KMS-11 (cell line): ENCODE data around the gene LRRC4C.

Experiments used
- H2AFZ ChIP-seq: fragments of 200-600 bp; sonication (generic); 2 replicates; pipeline ENCODE4 v1.6.1; 2016; ENCODE audit warnings: antibody characterized with exemption, mixed run types, low read depth
- H3K27ac ChIP-seq: fragments of 200-600 bp; sonication (generic); 2 replicates; pipeline ENCODE4 v1.6.1; 2016; ENCODE audit warnings: mild to moderate bottlenecking, mixed run types
- H3K27me3 ChIP-seq: fragments of 200-600 bp; sonication (generic); 2 replicates; pipeline ENCODE4 v1.6.1; 2017; ENCODE audit warnings: mild to moderate bottlenecking, low read depth, mixed run types, moderate library complexity; ENCODE audit not compliant: insufficient read depth
- H3K36me3 ChIP-seq: fragments of 200-600 bp; sonication (generic); 2 replicates; pipeline ENCODE4 v1.6.1; 2017; ENCODE audit warnings: mild to moderate bottlenecking, mixed run types; ENCODE audit not compliant: insufficient read depth
- H3K4me1 ChIP-seq: fragments of 200-600 bp; sonication (generic); 2 replicates; pipeline ENCODE4 v1.6.1; 2016; ENCODE audit warnings: mild to moderate bottlenecking, low read depth, mixed run types; ENCODE audit not compliant: poor library complexity, severe bottlenecking
- H3K4me2 ChIP-seq: fragments of 200-600 bp; sonication (generic); 2 replicates; pipeline ENCODE4 v1.7.0; 2016; ENCODE audit warnings: mild to moderate bottlenecking, mixed run types
- H3K4me3 ChIP-seq: fragments of 200-600 bp; sonication (generic); IDR thresholded peaks from 2 replicates; pipeline ENCODE4 v1.6.1; 2017; ENCODE audit warnings: low read depth, low read length, mixed read lengths; ENCODE audit not compliant: insufficient read depth
- H3K79me2 ChIP-seq: fragments of 200-600 bp; sonication (generic); 2 replicates; pipeline ENCODE4 v1.6.1; 2016; ENCODE audit warnings: low read depth, mixed run types; ENCODE audit not compliant: insufficient read depth
- H3K9ac ChIP-seq: fragments of 200-600 bp; sonication (generic); 2 replicates; pipeline ENCODE4 v1.6.1; 2016; ENCODE audit warnings: mild to moderate bottlenecking, mixed run types
- H4K20me1 ChIP-seq: fragments of 200-600 bp; sonication (generic); 2 replicates; pipeline ENCODE4 v1.6.1; 2016; ENCODE audit warnings: mild to moderate bottlenecking, mixed run types; ENCODE audit not compliant: insufficient read depth
- CTCF ChIP-seq: fragments of 200-600 bp; sonication (generic); conservative IDR thresholded peaks from 2 replicates; pipeline ENCODE4 v1.6.1; 2017; ENCODE audit warnings: low read depth, mild to moderate bottlenecking, antibody characterized with exemption, low read length, moderate library complexity, mixed read lengths

The LRRC4C gene

GRCh38 chr11:41047229-41047628 lies 412.2 kb downstream of the LRRC4C start:
- TF ChIP-seq CTCF, result no peak
- H3K27ac ChIP-seq, result no peak overlapping the region

GRCh38 chr11:41045266-41045665 lies 414.2 kb downstream of the LRRC4C start:
- H4K20me1 ChIP-seq, result no peaks in the 10 kb centered on the region
- H3K27ac ChIP-seq, result no peak overlapping the region
- H3K27me3 ChIP-seq, result no peaks in the 10 kb centered on the region
- no peak overlapping the region for H3K4me3 ChIP-seq
- no peak for TF ChIP-seq CTCF
- H3K79me2 ChIP-seq, result no peaks in the 10 kb centered on the region
- no peak overlapping the region for H3K9ac ChIP-seq
- H3K36me3 ChIP-seq, result no peaks in the 10 kb centered on the region
- H2AFZ ChIP-seq, result no peak overlapping the region
- no peak overlapping the region for H3K4me2 ChIP-seq
- peaks cover 5% of the 10 kb centered on the region for H3K4me1 ChIP-seq

More at GRCh38 chr11:41047229-41047628, 412.2 kb downstream of the LRRC4C start:
- no peaks in the 10 kb centered on the region for H3K79me2 ChIP-seq
- H3K36me3 ChIP-seq, result no peaks in the 10 kb centered on the region
- H3K4me2 ChIP-seq, result no peak overlapping the region
- H3K27me3 ChIP-seq, result no peaks in the 10 kb centered on the region
- no peak overlapping the region for H3K4me3 ChIP-seq
- H2AFZ ChIP-seq, result no peak overlapping the region
- no peaks in the 10 kb centered on the region for H3K4me1 ChIP-seq
- no peak overlapping the region for H3K9ac ChIP-seq
- H4K20me1 ChIP-seq, result no peaks in the 10 kb centered on the region

GRCh38 chr11:41044747-41045146 lies 414.7 kb downstream of the LRRC4C start:
- TF ChIP-seq CTCF, result no peak
- H3K79me2 ChIP-seq, result no peaks in the 10 kb centered on the region
- no peak overlapping the region for H3K4me3 ChIP-seq
- H3K36me3 ChIP-seq, result no peaks in the 10 kb centered on the region
- H3K27ac ChIP-seq, result no peak overlapping the region
- H2AFZ ChIP-seq, result no peak overlapping the region
- H3K4me2 ChIP-seq, result no peak overlapping the region
- H3K4me1 ChIP-seq, result peaks cover 8% of the 10 kb centered on the region
- no peaks in the 10 kb centered on the region for H3K27me3 ChIP-seq
- no peak overlapping the region for H3K9ac ChIP-seq
- H4K20me1 ChIP-seq, result no peaks in the 10 kb centered on the region

GRCh38 chr11:41042688-41043087 lies 416.8 kb downstream of the LRRC4C start:
- Histone ChIP-seq H3K4me1 (peaks cover 17% of the 10 kb centered on the region), H3K27me3 (no peaks in the 10 kb centered on the region), H3K79me2 (no peaks in the 10 kb centered on the region), H3K36me3 (no peaks in the 10 kb centered on the region), H3K4me2 (no peak overlapping the region), H3K4me3 (no peak overlapping the region), H3K27ac (no peak overlapping the region), H2AFZ (no peak overlapping the region), H4K20me1 (no peaks in the 10 kb centered on the region), H3K9ac (no peak overlapping the region)
- no peak for TF ChIP-seq CTCF

- no peaks in the 10 kb centered on the region for H4K20me1 ChIP-seq
- H3K27ac ChIP-seq, result no peak overlapping the region
- H3K27me3 ChIP-seq, result no peaks in the 10 kb centered on the region
- H3K4me1 ChIP-seq, result peaks cover 17% of the 10 kb centered on the region
- no peak for TF ChIP-seq CTCF
- H3K36me3 ChIP-seq, result no peaks in the 10 kb centered on the region
- no peak overlapping the region for H3K4me3 ChIP-seq
- no peak overlapping the region for H3K9ac ChIP-seq
- H3K79me2 ChIP-seq, result no peaks in the 10 kb centered on the region
- H3K4me2 ChIP-seq, result no peak overlapping the region
- no peak overlapping the region for H2AFZ ChIP-seq
Measured at GRCh38 chr11:41040474-41040873, 419.0 kb downstream of the LRRC4C start.
